Activated CD8-positive, alpha-beta memory T cell treated with anti-CD3 and anti-CD28 coated beads for 36 hours (primary cell): ENCODE results near the gene PTBP1. TPM values are rescaled to one million over a fixed set of nuclear protein-coding genes. Genes with fewer than 3 reads are reported as not detected.
"Not testable (repeated sequence)": the region's sequence is repeated elsewhere in the genome, so short reads cannot be mapped to it uniquely, and the experiment has no call there.

Experiments used
- CTCF ChIA-PET: fragments of 350-600 bp; sonication (Branson Sonifier 250); formaldehyde crosslinking; loops from one replicate; lab custom pipeline; 2021; ENCODE audit warnings: antibody characterized with exemption; lab: Charles Lee
- POLR2A ChIA-PET: fragments of 350-600 bp; sonication (Branson Sonifier 250); formaldehyde crosslinking; loops from one replicate; lab custom pipeline; 2021; ENCODE audit warnings: antibody characterized with exemption; lab: Charles Lee
- total RNA-seq, 2 experiments: library from RNA; stranded (reverse); gene quantifications; one replicate each; pipeline ENCODE4 v1.2.3, GENCODE V29; 2021

PTBP1 gene
- total RNA-seq, 2 experiments from 2014 or later = 872 to 908 TPM

DNA sequence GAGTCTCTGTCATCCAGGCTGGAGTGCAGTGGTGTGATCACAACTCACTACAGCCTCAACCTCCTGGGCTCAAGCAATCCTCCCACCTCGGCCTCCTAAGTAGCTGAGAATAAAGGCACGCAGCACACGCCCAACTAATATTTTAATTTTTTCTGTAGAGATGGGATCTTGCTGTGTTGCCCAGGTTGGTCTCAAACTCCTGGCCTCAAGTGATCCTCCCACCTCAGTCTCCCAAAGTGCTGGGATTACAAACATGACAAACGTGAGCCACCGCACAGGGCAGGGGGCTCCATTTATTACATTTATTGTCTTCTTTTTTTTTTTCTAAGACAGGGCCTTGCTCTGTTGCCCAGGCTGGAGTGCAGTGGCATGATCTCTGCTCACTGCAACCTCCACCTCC is 23.0 kb downstream of the PTBP1 start:
- CTCF ChIA-PET = interaction anchor here (0.5 to 1.9 kb wide), 3 partner anchors 44 to 163 kb away, joined by 3 to 4 read pairs (median 4); no protein-coding TSS in a partner anchor
- POLR2A ChIA-PET = not testable (repeated sequence)

DNA sequence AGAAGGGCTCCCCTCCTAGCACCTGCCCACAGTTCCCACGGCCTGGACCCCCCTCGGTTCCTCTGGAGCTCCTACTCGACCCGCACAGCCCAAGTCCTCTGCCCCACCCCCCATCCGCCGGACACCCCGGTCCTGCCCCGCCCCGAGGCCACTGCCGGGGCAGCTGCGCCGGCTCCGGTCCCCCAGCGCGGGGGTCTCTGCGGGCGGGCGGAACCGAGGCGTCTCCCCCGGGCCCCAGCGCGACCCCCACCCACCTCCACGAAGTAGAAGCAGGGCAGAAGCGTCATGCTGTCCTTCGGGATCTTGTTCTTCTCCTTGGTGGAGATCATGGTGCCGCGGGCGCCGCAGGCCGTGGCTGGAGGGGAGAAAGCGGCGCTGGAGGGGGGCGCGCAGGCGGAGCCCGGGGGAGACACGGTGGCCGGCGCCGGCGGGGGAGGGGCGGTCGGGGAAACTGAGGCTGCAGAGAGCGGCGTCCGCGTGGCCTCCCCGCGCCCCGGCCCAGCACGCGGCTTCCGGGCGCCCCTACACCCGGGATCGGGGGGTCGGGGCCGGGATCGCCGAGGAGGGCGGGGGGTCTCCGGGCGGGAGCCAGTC is 24.1 kb downstream of the PTBP1 start:
- ChIA-PET POLR2A (no interaction called here), CTCF (interaction anchor here (1.9 kb wide), 1 partner anchor 162 kb away, joined by 4 read pairs; no protein-coding TSS in a partner anchor)

DNA sequence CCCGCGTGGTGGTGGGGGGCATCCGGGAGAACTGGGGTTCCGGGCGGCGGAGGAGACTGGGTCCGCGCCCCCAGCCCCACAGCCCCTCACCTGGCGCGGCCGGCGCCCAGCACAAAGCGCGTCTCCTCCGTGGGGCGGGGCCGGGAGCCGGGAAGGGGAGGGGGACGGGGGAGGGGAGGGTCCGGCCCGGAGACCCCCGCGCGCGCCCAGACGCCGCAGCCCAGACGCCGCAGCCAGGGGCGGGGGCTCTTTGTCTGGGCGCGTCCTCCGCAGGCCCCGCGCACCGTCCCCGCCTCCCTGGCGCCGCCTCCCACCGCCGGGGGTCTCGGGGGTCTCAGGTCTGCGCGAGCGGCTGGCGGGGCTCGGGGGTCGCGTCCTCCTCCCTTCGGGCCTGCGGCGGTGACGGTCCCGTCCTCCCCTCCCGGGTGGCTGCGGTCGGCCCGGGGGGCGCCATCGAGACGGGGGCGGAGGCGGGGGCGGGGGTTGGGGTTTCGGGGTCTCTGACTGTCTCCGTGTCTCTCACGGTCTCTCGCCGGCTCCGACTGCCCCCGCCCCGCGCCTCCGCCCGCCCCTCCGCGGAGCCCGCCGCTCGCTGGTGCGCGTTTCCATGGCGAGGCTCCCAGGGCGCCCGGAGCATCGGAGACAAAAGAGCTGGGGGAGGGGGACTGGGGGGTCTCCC is 24.7 kb downstream of the PTBP1 start, which contains the start of gene PLPPR3:
Gene PLPPR3, minus strand, starts transcription at position 131 of the 679 bp plus-strand sequence. CDS start 396 bp downstream, outside the sequence.
- ChIA-PET POLR2A (no interaction called here), CTCF (no interaction called here)

DNA sequence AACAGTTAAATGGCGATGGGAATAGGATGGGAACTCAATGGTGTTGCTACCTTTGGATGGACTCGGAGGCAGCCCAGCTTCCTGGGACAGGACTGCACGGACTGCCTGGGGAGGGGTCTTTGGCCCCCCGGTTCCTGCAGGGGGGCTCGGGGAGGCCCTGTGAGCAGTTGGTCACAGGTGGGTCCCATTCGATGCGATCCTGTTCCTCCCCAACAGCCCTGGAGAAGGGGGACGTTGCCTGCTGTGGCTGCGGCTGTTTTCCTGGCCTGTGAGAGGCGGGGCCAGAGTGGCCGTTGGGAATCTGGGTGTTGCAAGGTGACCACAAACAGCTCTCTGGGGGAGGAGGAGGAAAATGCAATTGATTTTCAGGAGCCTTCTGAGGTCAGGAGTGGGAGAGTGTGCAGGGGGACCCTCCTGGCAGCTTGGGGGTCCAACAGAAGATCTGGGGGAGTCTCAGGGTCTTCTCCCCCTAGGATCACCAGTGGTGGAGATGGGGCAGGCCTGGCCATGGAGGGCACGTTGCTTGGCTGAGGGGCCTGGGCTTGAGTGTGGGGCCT is 26.4 kb downstream of the PTBP1 start:
- ChIA-PET POLR2A (no interaction called here), CTCF (no interaction called here)

DNA sequence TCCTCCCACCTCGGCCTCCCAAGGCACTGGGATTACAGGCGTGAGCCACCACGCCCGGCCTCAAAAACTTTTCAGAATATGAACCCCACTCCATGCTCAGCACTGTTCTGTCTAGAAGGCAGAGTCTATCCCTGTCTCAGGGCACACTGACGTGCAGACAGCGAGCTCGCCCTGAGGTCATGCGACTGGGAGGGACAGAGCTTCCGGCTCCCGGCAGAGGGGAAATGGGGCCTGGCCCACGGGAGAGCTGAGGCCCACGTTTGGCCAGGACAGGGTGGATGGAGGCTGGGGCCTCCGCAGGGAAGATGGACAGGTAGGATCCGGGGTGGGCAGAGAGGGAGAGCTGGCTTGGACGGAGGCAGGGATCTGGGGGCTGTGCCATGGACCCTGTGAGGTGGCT is 27.6 kb downstream of the PTBP1 start:
- CTCF ChIA-PET = no interaction called here

DNA sequence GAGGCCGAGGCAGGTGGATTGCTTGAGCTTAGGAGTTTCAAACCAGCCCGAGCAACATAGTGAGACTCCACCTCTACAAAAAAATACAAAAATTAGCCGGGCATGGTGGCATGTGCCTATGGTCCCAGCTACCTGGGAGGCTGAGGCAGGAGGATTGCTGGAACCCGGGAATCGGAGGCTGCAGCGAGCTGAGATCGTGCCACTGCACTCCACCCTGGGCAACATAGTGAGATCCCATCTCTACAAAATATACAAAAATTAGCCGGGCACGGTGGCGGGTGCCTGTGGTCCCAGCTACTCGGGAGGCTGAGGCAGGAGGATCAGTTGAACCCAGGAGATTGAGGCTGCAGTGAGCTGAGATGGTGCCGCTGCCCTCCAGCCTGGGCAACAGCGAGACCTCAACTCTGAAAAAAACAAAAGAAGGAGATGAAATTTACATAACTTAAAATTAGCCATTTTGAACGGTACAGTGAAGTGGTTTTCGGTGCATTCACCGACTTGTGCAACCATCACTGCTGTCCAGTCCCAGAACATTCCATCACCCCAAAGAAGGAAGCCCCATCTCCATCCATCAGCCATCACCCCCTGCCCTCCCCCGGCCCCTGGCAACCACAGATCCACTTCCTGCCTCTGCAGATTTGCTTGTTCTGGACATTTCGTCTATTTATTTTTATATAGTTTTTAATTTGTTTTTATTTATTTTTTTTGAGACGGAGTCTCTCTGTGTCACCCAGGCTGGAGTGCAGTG is 28.8 kb downstream of the PTBP1 start:
- CTCF ChIA-PET = no interaction called here
- POLR2A ChIA-PET = interaction anchor here (0.7 kb wide), 1 partner anchor 8 kb away, joined by 3 read pairs; no protein-coding TSS in a partner anchor

More for the DNA sequence above, 27.6 kb downstream of the PTBP1 start:
- POLR2A ChIA-PET = no interaction called here

DNA sequence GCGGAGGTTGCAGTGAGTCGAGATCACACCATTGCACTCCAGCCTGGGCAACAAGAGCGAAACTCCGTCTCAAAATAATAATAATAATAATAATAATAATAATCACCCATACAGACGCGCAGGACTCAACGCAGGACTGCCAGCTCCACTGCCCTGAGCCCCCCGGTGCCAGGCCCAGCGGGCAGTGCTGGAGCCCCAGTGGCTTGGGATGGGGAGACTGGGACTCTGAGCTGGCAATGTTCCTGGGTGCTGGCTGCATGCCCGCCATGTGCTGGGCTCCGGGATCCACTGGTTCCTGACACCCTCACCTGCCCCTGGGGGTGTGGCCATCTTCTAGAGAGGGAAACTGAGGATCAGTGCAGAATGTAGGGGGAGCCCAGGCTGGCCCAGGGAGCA is 30.1 kb downstream of the PTBP1 start:
- CTCF ChIA-PET = interaction anchor here (0.5 kb wide), 1 partner anchor 253 kb away, joined by 3 read pairs; no protein-coding TSS in a partner anchor

DNA sequence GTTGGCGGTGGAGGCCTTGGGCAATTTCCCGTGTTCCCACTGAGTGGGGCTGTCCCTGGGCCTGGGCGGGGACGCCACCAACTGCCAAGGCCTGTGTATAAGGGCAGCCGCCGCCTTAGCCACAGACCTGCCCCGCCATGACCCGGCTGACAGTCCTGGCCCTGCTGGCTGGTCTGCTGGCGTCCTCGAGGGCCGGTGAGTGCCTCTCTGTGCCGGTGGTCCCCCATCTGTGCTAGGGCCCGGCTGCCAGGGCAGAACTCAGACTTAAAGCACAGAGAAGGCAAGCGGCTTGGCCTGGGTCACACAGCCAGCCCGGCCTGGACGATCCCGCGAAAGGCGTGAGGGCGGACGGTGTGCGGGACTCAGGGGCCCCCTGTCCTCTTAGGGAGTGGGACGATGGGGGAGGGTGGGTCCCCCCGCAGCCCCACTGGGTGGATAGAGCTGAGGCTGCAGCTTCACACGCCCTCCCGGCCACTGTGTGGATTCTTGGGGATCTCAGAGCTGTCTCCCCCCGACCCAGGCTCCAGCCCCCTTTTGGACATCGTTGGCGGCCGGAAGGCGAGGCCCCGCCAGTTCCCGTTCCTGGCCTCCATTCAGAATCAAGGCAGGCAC is 30.6 kb downstream of the PTBP1 start, which contains the start of gene AZU1:
Gene AZU1, plus strand, starts transcription at position 128 of the 612 bp plus-strand sequence. Its CDS starts 10 bp downstream, at position 138.
- ChIA-PET CTCF (interaction anchor here (0.5 kb wide), 1 partner anchor 253 kb away, joined by 3 read pairs; no protein-coding TSS in a partner anchor), POLR2A (no interaction called here)

More for the DNA sequence above, 30.1 kb downstream of the PTBP1 start:
- POLR2A ChIA-PET = interaction anchor here (0.6 kb wide), 1 partner anchor 100 kb away, joined by 3 read pairs; no protein-coding TSS in a partner anchor

DNA sequence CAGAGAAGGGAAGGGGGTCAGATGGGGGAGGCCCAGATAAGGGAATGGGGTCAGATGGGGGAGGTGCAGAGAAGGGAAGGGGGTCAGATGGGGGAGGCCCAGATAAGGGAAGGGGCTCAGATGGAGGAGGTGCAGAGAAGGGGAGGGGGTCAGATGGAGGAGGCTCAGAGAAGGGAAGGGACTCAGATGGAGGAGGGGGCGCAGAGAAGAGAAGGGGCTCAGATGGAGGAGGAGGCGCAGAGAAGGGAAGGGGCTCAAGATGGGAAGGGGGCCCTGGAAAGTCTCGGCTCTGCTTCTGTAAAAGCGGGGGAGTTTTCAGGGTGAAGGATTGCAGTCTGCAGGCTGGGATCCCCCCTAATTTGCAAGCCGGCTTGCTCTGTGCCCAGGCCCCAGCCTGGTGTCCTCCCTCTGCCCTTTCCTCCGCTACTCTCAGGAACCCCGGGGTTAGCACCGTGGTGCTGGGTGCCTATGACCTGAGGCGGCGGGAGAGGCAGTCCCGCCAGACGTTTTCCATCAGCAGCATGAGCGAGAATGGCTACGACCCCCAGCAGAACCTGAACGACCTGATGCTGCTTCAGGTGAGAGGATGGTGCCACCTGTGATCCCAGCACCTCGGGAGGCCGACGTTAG is 32.0 kb downstream of the PTBP1 start:
- ChIA-PET CTCF (no interaction called here), POLR2A (no interaction called here)

DNA sequence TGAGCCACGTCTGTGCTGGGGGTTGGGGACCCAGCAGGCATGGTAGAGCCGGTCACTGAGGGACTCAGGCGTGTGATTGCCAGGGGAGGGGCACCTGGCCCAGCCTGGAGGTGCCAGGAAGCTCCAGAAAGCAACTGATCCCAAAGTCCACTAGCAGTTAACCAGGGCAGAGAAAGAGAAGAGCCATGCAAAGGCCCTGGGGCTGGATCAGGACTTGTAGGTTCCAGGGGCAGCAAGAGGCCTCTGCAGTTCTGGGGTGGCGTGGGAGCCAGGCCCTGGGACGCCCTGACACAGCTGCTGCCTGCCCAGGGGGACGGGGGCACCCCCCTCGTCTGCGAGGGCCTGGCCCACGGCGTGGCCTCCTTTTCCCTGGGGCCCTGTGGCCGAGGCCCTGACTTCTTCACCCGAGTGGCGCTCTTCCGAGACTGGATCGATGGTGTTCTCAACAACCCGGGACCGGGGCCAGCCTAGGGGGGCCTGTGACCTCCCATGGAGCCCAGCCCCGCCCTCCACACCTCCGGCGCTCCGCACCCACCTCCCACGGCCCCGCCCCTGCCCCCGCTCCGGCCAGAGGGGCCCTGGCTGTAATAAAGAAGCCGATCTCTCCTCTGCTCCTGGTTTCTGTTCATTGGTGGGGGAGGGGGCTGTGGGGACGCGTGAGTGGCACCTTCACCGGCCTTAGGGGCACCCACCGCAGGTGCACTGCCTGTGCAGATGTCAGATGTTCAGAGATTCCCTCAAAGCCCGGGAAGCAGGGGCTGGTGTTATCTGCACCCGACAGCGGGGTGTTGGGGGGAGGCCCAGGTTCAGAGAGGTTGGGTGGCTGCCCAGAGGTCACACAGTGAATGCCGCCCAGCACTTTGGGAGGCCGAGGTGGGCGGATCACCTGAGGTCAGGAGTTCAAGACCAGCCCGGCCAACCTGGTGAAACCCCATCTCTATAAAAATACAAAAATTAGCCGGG is 34.4 kb downstream of the PTBP1 start:
- CTCF ChIA-PET = interaction anchor here (0.8 kb wide), 1 partner anchor 61 kb away, joined by 3 read pairs; no protein-coding TSS in a partner anchor
- POLR2A ChIA-PET = no interaction called here

DNA sequence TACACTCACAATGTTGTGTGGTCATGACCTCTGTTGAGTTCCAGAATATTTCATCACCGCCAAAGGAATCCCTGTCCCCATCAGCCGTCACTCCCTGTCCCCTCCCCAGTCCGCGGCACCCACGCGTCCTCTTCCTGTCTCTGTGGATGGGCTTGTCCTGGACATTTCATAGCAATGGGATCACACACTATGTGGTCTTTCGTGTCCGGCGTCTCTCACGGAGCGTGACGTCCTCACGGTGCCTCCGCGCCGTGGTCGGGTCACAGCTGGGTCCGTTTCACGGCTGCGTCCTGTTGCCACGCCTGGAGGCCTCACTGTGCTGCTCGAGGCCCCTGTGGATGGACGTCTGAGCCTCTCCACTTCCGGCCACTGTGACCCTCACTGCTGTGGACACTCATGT is 37.0 kb downstream of the PTBP1 start:
- POLR2A ChIA-PET = no interaction called here

DNA sequence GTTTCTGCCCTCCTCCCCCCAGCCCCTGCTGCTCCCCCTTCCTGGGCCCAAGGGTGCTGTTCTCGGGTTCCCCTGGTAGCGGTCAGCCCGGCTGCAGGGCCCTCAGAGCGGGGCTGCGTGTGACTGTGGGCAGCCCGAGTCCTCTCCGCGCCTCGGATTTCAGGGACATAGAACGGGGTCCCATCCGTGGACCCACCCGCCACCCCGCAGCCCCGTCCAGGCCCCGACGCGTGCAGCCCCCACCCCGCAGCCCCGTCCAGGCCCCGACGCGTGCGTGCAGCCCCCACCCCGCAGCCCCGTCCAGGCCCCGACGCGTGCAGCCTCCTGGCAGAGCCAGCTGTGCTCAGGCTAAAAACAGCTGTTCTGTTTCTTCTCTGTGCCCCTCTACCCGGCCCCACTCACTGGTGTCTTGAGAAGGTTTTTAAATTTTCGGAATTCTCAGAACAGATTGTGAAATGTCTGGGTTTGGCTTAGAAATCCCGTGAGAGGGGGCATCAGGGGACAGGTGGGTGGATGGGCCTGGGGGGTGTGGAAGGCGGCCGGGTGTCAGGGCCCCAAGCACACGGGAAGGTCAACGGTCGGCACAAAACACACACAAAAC is 38.1 kb downstream of the PTBP1 start:
- CTCF ChIA-PET = no interaction called here

More for the DNA sequence above, 37.0 kb downstream of the PTBP1 start:
- CTCF ChIA-PET = no interaction called here

DNA sequence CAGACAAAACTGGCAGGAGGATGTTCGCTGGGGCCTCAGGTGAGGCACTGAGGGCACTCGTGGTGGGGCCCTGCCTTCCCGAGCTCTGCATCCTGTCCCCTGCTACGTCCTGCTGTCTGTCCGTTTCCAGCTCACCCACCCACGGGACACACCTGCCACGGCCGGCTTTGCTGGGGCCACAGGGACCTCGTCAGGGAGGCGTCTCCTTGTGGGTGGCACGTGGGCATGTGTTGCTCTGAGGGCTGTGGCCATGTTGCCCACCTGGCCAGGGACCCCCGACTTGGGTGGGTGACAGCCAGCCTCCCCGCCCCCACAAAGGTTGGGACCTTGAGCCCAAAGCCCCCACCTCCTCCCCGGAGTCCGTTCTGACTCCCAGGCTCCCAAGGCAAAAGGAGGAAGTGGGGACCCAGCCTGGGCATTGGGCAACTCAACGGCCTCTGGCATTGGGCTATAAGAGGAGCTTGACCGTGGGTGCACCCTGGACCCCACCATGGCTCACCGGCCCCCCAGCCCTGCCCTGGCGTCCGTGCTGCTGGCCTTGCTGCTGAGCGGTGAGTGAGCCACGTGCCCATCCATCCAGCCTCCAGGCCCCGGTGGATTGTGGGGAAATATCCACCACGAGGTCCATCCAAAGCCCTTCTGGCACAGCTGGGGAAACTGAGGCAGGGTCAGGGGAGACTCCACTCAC is 43.4 kb downstream of the PTBP1 start, which contains the start of gene PRTN3:
Gene PRTN3, plus strand, starts transcription at position 481 of the 688 bp plus-strand sequence. Its CDS starts 10 bp downstream, at position 491.
- ChIA-PET POLR2A (no interaction called here), CTCF (interaction anchor here (0.6 kb wide), 1 partner anchor 207 kb away, joined by 4 read pairs; no protein-coding TSS in a partner anchor)

More for the DNA sequence above, 38.1 kb downstream of the PTBP1 start:
- POLR2A ChIA-PET = no interaction called here

DNA sequence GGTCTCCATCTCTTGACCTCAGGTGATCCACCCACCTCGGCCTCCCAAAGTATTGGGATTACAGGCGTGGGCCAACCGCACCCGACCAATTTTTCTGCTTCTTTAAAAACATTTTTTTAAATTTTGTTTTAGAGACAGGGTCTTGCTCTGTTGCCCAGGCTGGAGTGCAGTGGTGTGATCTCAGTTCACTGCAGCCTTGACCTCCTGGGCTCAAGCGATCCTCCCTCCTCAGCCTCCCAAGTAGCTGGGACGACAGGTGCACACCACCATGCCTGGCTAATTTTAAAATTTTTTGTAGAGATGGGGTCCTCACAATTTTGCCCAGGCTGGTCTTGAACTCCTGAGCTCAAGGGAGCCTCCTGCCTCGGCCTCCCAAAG is 45.5 kb downstream of the PTBP1 start:
- POLR2A ChIA-PET = not testable (repeated sequence)
- CTCF ChIA-PET = interaction anchor here (1.1 to 1.7 kb wide), 3 partner anchors 14 to 77 kb away, joined by 3 to 6 read pairs (median 3); no protein-coding TSS in a partner anchor

DNA sequence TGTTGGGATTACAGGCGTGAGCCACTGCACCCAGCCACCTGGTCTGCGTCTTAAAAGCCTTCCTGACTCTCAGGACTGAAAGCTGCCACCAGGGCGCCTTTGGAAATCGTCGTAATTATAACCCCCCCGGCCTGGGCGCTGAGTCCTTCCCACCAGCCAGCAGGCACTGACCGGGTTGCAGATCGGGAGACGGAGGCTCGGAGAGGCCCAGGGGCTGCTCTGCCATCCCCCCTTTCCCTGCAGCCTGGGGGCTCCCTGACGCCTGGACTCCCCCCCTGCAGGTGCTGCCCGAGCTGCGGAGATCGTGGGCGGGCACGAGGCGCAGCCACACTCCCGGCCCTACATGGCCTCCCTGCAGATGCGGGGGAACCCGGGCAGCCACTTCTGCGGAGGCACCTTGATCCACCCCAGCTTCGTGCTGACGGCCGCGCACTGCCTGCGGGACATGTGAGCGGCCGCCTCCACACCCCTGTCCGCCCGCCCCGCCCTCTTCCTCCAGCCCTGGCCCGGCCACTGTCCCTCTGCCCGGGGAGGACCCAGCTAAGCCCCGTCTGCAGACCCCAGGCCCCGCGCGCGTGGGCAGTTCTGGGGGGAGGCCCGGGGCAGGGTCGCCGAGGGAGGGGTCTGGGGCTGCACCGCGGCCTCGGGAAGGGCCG is 46.1 kb downstream of the PTBP1 start:
- ChIA-PET CTCF (interaction anchor here (1.1 to 1.7 kb wide), 3 partner anchors 13 to 76 kb away, joined by 3 to 6 read pairs (median 3); no protein-coding TSS in a partner anchor), POLR2A (no interaction called here)
